Breast epithelium (tissue), 3 donors: ENCODE measurements around the gene FHOD3.

ENCODE experiments used
- CTCF ChIP-seq, 3 donors: fragments of 450-650 bp; IDR thresholded peaks; one replicate each; pipeline ENCODE4 v1.5.1; 2016 to 2017; ENCODE audit warnings: antibody characterized with exemption in 3 of 3, mild to moderate bottlenecking in 3 of 3, moderate library complexity in 3 of 3
- POLR2A ChIP-seq: fragments of 450-650 bp; IDR thresholded peaks from one replicate; pipeline ENCODE4 v1.6.1; 2016; ENCODE audit warnings: antibody characterized with exemption, mild to moderate bottlenecking, moderate library complexity
- POLR2AphosphoS5 ChIP-seq, 3 donors: sonication (generic); formaldehyde crosslinking; IDR thresholded peaks; one replicate each; pipeline ENCODE4 v1.6.1; 2017; ENCODE audit warnings: antibody characterized with exemption in 3 of 3

GRCh38 chr18:36408606-36409005 lies 111.1 kb downstream of the FHOD3 start:
- TF ChIP-seq CTCF (IDR thresholded peaks at IDR 0.05) (no peak), POLR2AphosphoS5 (IDR thresholded peaks at IDR 0.05) (no peak), POLR2A (no peak)
